Body of pancreas (tissue), 4 donors: ENCODE measurements around the gene SIX2. TPM values are rescaled to one million over a fixed set of nuclear protein-coding genes. Genes with fewer than 3 reads are reported as not detected.

Source experiments
- ATAC-seq: fragments of 150-250 bp; one replicate; pipeline ENCODE4 v1.9.1; 2016
- DNase-seq, 4 donors: peaks; one replicate each; pipeline ENCODE4 v3.0.0-alpha.2; 2019
- H3K27ac ChIP-seq, 4 donors: fragments of 200-600 bp; sonication (generic); 1 replicate in 3 of 4; 2 replicates in 1 of 4; pipeline versions ENCODE4 v1.5.1 to v1.6.1; 2016 to 2019; ENCODE audit warnings: mild to moderate bottlenecking in 1 of 4, mixed read lengths in 1 of 4, moderate library complexity in 1 of 4
- H3K27me3 ChIP-seq, 2 donors: fragments of 200-600 bp; sonication (generic); one replicate each; pipeline ENCODE4 v1.6.0; 2016; ENCODE audit warnings: mild to moderate bottlenecking in 1 of 2
- H3K36me3 ChIP-seq, 2 donors: fragments of 200-600 bp; sonication (generic); replicated peaks in 1 of 2; 2 replicates each; pipeline ENCODE4 v1.5.1; 2016; ENCODE audit warnings: low read depth in 2 of 2; ENCODE audit not compliant: insufficient read depth in 1 of 2
- H3K4me1 ChIP-seq: fragments of 200-600 bp; sonication (generic); one replicate; pipeline ENCODE4 v1.6.0; 2016
- H3K4me3 ChIP-seq, 2 donors: fragments of 200-600 bp; sonication (generic); 1 replicate in 1 of 2; 2 replicates in 1 of 2; pipeline ENCODE4 v1.5.1; 2016 to 2019
- H3K9me3 ChIP-seq, 3 donors: fragments of 200-600 bp; sonication (generic); 1 replicate in 2 of 3; 2 replicates in 1 of 3; pipeline ENCODE4 v1.5.1; 2016
- POLR2A ChIP-seq, 3 donors: fragments of 450-650 bp; IDR thresholded peaks; one replicate each; pipeline ENCODE4 v1.6.1; 2016; ENCODE audit warnings: antibody characterized with exemption in 3 of 3, mild to moderate bottlenecking in 2 of 3
- WGBS, 2 donors: methylation state at CpG; one replicate each; pipeline ENCODE4 v1.1.5; 2017; 5-methylcytosine and 5-hydroxymethylcytosine counted together
- intact Hi-C: fragments of 100-400 bp; cut with DNase I; formaldehyde crosslinking; loops from one replicate; pipeline ENCODE4 v1.15.1; 2023
- total RNA-seq, 2 donors: library from RNA; depleted of rRNA; stranded (reverse); fragments of >200 nt; gene quantifications; one replicate each; pipeline ENCODE4 v1.1.0, GENCODE V29; 2016
- TF ChIP-seq, protein P1 (sequence below), 7 experiments: fragments of 450-650 bp in 4 of 7; fragments of 200-600 bp in 3 of 7; sonication (generic) in 3 of 7; IDR thresholded peaks; one replicate each; pipeline ENCODE4 v1.5.1; 2016 to 2019; ENCODE audit warnings: antibody characterized with exemption in 7 of 7

SIX2 gene
- total RNA-seq, 2 donors from 2014 or later = 2.3 to 5.2 TPM

DNA sequence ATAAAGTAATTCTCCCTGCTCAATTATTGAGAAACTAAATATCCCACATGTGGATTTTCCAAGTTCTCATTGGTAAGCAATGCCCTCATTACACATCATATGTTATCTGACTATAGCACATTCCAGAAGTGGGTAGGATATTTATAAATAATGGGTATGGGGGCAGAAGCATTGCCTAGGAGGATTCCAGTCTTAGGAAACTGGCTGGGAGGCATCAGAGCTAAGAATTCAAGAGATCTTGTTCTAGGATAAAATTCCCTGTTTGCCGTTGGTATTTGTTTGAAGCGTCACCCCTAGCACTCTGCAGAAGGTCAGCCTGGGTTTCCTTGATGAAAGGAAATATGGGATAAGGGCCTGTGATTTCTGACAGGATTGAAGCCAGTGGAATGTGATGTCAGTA lies 20.1 kb downstream of the SIX2 start:
- intact Hi-C loops = no loop called here
- Histone ChIP-seq H3K36me3 (no peaks in the 10 kb centered on the region), H3K27ac (no peak overlapping the region), H3K4me3 (no peak overlapping the region), H3K27me3 (no peaks in the 10 kb centered on the region), H3K4me1 (no peaks in the 10 kb centered on the region), H3K9me3 (no peaks in the 10 kb centered on the region)
- 87% methylated on average over 2 of the region's 2 CpGs for WGBS, 2 donors
- DNase-seq (no peak), ATAC-seq (no peak)
- no peak for TF ChIP-seq POLR2A (IDR thresholded peaks at IDR 0.05)
- TF ChIP-seq, protein P1, sequence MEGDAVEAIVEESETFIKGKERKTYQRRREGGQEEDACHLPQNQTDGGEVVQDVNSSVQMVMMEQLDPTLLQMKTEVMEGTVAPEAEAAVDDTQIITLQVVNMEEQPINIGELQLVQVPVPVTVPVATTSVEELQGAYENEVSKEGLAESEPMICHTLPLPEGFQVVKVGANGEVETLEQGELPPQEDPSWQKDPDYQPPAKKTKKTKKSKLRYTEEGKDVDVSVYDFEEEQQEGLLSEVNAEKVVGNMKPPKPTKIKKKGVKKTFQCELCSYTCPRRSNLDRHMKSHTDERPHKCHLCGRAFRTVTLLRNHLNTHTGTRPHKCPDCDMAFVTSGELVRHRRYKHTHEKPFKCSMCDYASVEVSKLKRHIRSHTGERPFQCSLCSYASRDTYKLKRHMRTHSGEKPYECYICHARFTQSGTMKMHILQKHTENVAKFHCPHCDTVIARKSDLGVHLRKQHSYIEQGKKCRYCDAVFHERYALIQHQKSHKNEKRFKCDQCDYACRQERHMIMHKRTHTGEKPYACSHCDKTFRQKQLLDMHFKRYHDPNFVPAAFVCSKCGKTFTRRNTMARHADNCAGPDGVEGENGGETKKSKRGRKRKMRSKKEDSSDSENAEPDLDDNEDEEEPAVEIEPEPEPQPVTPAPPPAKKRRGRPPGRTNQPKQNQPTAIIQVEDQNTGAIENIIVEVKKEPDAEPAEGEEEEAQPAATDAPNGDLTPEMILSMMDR (IDR thresholded peaks at IDR 0.05) = no peak

DNA sequence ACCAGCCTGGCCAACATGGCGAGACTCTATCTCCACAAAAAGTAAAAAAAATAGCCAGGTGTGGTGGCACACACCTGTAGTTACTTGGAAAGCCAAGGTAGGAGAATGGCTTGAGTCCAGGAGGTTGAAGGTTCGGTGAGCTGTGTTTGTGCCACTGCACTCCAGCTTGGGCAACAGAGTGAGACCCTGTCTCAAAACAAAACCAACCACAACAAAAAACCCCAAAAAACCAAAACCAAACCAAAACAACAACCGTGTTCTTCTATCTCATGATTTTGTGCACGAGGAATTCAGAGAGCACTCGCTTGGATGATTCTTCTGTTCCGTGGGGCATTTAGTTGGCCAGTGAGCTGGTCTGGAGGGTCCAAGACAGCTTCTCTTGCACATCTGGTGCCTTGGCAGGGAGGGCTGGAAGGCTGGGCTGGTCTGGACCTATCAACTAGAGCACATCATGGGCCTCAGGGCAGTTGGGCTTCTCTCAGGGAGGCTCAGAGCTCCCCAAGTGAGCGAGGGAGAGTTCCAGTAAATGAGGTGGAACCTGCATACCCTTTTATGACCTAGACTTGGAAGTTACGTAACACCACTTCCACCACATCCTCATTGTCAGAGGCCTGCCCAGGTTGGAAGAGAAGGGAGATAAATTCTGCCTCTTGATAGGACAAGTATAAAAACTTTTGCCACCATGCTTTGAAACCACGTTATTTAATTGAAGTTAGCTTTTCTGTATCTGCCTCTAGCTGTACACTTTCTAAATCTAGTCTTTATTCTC lies 25.2 kb downstream of the SIX2 start:
- Histone ChIP-seq H3K36me3 (no peaks in the 10 kb centered on the region), H3K9me3 (no peaks in the 10 kb centered on the region), H3K27ac (no peak overlapping the region), H3K27me3 (no peaks in the 10 kb centered on the region), H3K4me1 (no peaks in the 10 kb centered on the region), H3K4me3 (no peak overlapping the region)
- intact Hi-C loops = no loop called here
- ATAC-seq (no peak), DNase-seq (no peak)
- WGBS, 2 donors = 76 to 81% methylated on average over 9 of the region's 9 CpGs
- TF ChIP-seq, protein P1 (IDR thresholded peaks at IDR 0.05) = no peak
- TF ChIP-seq POLR2A (IDR thresholded peaks at IDR 0.05) = no peak

DNA sequence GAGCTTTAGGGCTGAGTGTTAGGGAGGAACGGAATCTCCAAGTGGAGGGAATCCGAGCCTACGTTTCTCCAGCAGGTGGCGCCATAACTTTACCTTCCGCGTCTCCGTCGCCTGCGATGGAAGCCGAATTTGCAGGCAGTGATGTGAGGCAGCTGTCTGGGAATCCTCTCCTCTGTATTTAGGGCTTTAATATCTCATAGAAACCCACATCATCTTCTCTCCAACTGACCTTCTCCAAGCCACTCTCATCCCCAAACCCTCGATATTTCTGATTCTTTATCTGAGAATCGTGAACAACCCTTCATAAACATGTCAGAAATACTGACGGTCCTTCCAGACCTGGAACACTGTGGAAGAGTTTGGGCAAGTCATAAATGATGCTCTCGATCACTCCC lies 27.5 kb downstream of the SIX2 start:
- Histone ChIP-seq H3K27ac (no peak overlapping the region), H3K4me1 (no peaks in the 10 kb centered on the region), H3K27me3 (no peaks in the 10 kb centered on the region), H3K4me3 (no peak overlapping the region), H3K36me3 (no peaks in the 10 kb centered on the region), H3K9me3 (no peaks in the 10 kb centered on the region)
- WGBS, 2 donors = 10 to 11% methylated on average over 13 to 14 of the region's 14 CpGs
- intact Hi-C loops = no loop called here
- ATAC-seq (peak; percentile 72), DNase-seq (peak; percentile 77 to 82 (median 79))
- TF ChIP-seq POLR2A (IDR thresholded peaks at IDR 0.05) = no peak
- TF ChIP-seq, protein P1 (IDR thresholded peaks at IDR 0.05) = peak; percentile 57 to 90 (median 85)

DNA sequence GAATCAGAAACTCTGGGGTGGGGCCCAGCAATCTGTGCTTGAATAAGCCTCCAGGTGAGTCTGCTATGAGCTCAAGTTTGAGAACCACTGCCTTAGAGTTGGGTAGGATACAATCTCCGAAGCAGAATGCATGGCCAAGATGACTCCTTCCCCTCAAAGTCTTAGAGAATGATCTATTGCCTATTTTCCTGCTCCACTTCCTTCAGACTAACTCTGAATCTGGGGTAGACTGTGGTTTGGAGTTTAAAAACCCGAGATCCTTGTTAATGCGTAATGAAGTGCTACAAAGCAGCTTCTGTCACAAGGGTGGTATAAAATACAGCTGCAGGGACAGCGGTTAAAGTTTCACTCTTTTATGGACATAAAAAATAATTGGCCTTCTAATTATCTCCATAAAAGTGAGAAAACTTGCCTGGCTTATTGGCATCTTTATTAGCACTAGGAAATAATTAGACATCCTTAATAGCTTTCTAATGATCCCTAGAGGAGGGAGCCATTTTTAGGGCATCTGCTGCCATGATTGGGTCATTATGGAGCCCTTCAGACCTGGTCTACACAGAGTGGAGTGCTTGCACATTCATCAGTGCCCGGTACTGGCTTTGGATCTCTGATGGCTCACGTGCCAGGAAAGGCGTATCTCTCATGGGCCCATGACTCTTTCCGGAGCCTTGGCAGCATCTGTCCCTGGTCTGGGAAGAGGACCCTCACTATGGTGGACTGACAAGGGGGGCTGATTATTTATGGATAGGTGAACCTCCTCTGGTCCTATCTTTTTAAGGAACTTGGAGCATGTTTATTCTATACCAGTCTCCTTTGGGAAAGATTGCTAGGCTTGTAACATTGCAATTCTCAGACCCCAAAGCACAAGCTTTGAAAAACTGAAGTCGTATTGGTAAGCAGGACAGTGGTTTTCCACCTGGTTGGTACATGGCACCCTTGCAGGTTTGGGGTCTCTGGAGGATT lies 28.2 kb downstream of the SIX2 start:
- no peak for ATAC-seq
- TF ChIP-seq, protein P1 (IDR thresholded peaks at IDR 0.05) = no peak
- TF ChIP-seq POLR2A (IDR thresholded peaks at IDR 0.05) = no peak
- WGBS, 2 donors = 50 to 59% methylated on average over 9 of the region's 9 CpGs
- Histone ChIP-seq H3K4me1 (no peaks in the 10 kb centered on the region), H3K27ac (no peak overlapping the region), H3K4me3 (no peak overlapping the region), H3K27me3 (no peaks in the 10 kb centered on the region), H3K9me3 (no peaks in the 10 kb centered on the region), H3K36me3 (no peaks in the 10 kb centered on the region)
- intact Hi-C loops = no loop called here
- no peak for DNase-seq
